ENCODE data around the gene CCDC88B. TPM values are rescaled to one million over a fixed set of nuclear protein-coding genes. Genes with fewer than 3 reads are reported as not detected.
A peak's percentile ranks its signal among the peaks of the same experiment; 100 is the strongest.

Gene CCDC88B
- total RNA-seq, 4 donors from 2014 or later, result 31.7 to 99.0 (median 43.9) TPM

GRCh38 chr11:64355078-64355940 lies 15.3 kb downstream of the CCDC88B start:
- TF ChIP-seq POLR2A (IDR thresholded peaks at IDR 0.05), result peak in 1 of 2 donors; percentile 46
- peak; percentile 38 to 90 (median 70) for TF ChIP-seq CTCF (IDR thresholded peaks at IDR 0.05)
- H3K4me1 ChIP-seq, result peaks cover 11 to 41% (median 18%) of the 10 kb centered on the region in 4 donors

GRCh38 chr11:64356498-64357411 lies 16.8 kb downstream of the CCDC88B start:
- Histone ChIP-seq H3K27ac (peak overlapping the region in 1 of 4 donors; percentile 86), H3K9me3 (no peaks in the 10 kb centered on the region), H3K4me3 (no peak overlapping the region)

More at GRCh38 chr11:64355078-64355940, 15.3 kb downstream of the CCDC88B start:
- no peaks in the 10 kb centered on the region for H3K36me3 ChIP-seq
- peak; percentile 54 to 90 (median 88) for DNase-seq
- H3K9me3 ChIP-seq, result no peaks in the 10 kb centered on the region
- H3K4me3 ChIP-seq, result peak overlapping the region in 3 of 4 donors; percentile 15 to 47 (median 39)
- peak overlapping the region; percentile 10 to 60 (median 52) for H3K27ac ChIP-seq
- H3K27me3 ChIP-seq, result no peaks in the 10 kb centered on the region

GRCh38 chr11:64357446-64357845 lies 17.4 kb downstream of the CCDC88B start:
- H3K4me3 ChIP-seq, result no peak overlapping the region
- peaks cover 11 to 45% (median 20%) of the 10 kb centered on the region in 4 donors for H3K4me1 ChIP-seq
- DNase-seq, result no peak
- H3K36me3 ChIP-seq, result peaks cover 0 to 15% (median 0%) of the 10 kb centered on the region in 3 donors
- H3K27me3 ChIP-seq, result no peaks in the 10 kb centered on the region
- TF ChIP-seq CTCF (IDR thresholded peaks at IDR 0.05), result no peak
- TF ChIP-seq POLR2A (IDR thresholded peaks at IDR 0.05), result no peak
- H3K9me3 ChIP-seq, result no peaks in the 10 kb centered on the region
- peak overlapping the region in 2 of 4 donors; percentile 73 to 86 for H3K27ac ChIP-seq

More at GRCh38 chr11:64356498-64357411, 16.8 kb downstream of the CCDC88B start:
- DNase-seq, result no peak
- peaks cover 11 to 45% (median 20%) of the 10 kb centered on the region in 4 donors for H3K4me1 ChIP-seq
- TF ChIP-seq CTCF (IDR thresholded peaks at IDR 0.05), result peak in 3 of 6 experiments; percentile 21 to 28 (median 27)
- no peak for TF ChIP-seq POLR2A (IDR thresholded peaks at IDR 0.05)
- no peaks in the 10 kb centered on the region for H3K27me3 ChIP-seq
- H3K36me3 ChIP-seq, result peaks cover 0 to 8% (median 0%) of the 10 kb centered on the region in 3 donors

- Histone ChIP-seq H3K36me3 (peaks cover 0 to 21% (median 0%) of the 10 kb centered on the region in 3 donors), H3K9me3 (no peaks in the 10 kb centered on the region), H3K27ac (peak overlapping the region; percentile 73 to 86 (median 86)), H3K27me3 (no peaks in the 10 kb centered on the region), H3K4me1 (peaks cover 11 to 45% (median 20%) of the 10 kb centered on the region in 4 donors), H3K4me3 (peak overlapping the region in 3 of 4 donors; percentile 59 to 99 (median 79))
- TF ChIP-seq CTCF (IDR thresholded peaks at IDR 0.05) (no peak), POLR2A (IDR thresholded peaks at IDR 0.05) (peak in 1 of 2 donors; percentile 47)
- DNase-seq, result peak in 1 of 3 donors; percentile 79
Measured at GRCh38 chr11:64357904-64358535, 18.0 kb downstream of the CCDC88B start.

GRCh38 chr11:64358536-64358906 lies 18.5 kb downstream of the CCDC88B start:
- H3K9me3 ChIP-seq, result no peaks in the 10 kb centered on the region
- no peak for DNase-seq
- TF ChIP-seq CTCF (IDR thresholded peaks at IDR 0.05) (no peak), POLR2A (IDR thresholded peaks at IDR 0.05) (no peak)
- H3K4me1 ChIP-seq, result peaks cover 11 to 45% (median 20%) of the 10 kb centered on the region in 4 donors
- H3K27ac ChIP-seq, result peak overlapping the region; percentile 73 to 86 (median 86)
- H3K36me3 ChIP-seq, result peaks cover 0 to 26% (median 0%) of the 10 kb centered on the region in 3 donors
- H3K27me3 ChIP-seq, result no peaks in the 10 kb centered on the region
- peak overlapping the region; percentile 59 to 99 (median 84) for H3K4me3 ChIP-seq
